HG03097 (cell line): ENCODE results near the gene RASGRF2.

Source experiments
- ATAC-seq: cut with Tn5 transposase; IDR thresholded peaks from one replicate; pipeline ENCODE4 v1.9.1; 2021; ENCODE audit not compliant: unreplicated experiment, low FRiP score

RASGRF2 gene

GRCh38 chr5:80959768-80960442, at the start of gene RASGRF2:
Gene RASGRF2, plus strand, starts transcription at chr5:80960363. Its CDS starts 376 bp downstream, at chr5:80960739.
- ATAC-seq = no peak

- no peak for ATAC-seq
These were observed 47.7 kb upstream of the RASGRF2 start for GRCh38 chr5:80912479-80912878.

GRCh38 chr5:80915716-80916115, 44.4 kb upstream of the RASGRF2 start:
- ATAC-seq = no peak

GRCh38 chr5:80916676-80917075, 43.5 kb upstream of the RASGRF2 start:
- no peak for ATAC-seq

GRCh38 chr5:80917631-80918030, 42.5 kb upstream of the RASGRF2 start:
- ATAC-seq = no peak

GRCh38 chr5:80919678-80920196, 40.4 kb upstream of the RASGRF2 start:
- ATAC-seq = no peak

- ATAC-seq = no peak
These were observed 39.8 kb upstream of the RASGRF2 start for GRCh38 chr5:80920333-80920732.

GRCh38 chr5:80921026-80921425, 39.1 kb upstream of the RASGRF2 start:
- ATAC-seq = no peak

GRCh38 chr5:80925931-80926330, 34.2 kb upstream of the RASGRF2 start:
- no peak for ATAC-seq

GRCh38 chr5:80926536-80926935, 33.6 kb upstream of the RASGRF2 start:
- no peak for ATAC-seq

GRCh38 chr5:80926979-80927656, 33.0 kb upstream of the RASGRF2 start:
- ATAC-seq = no peak

GRCh38 chr5:80928073-80928472, 32.1 kb upstream of the RASGRF2 start:
- ATAC-seq = no peak

GRCh38 chr5:80930940-80931339, 29.2 kb upstream of the RASGRF2 start:
- ATAC-seq = no peak

GRCh38 chr5:80931411-80931810, 28.8 kb upstream of the RASGRF2 start:
- no peak for ATAC-seq

- ATAC-seq = no peak
These were observed 27.1 kb upstream of the RASGRF2 start for GRCh38 chr5:80933036-80933435.

GRCh38 chr5:80934751-80935150, 25.4 kb upstream of the RASGRF2 start:
- ATAC-seq = no peak

GRCh38 chr5:80935811-80936385, 24.3 kb upstream of the RASGRF2 start:
- no peak for ATAC-seq

GRCh38 chr5:80936881-80937280, 23.3 kb upstream of the RASGRF2 start:
- no peak for ATAC-seq

GRCh38 chr5:80937584-80938356, 22.4 kb upstream of the RASGRF2 start:
- no peak for ATAC-seq

- no peak for ATAC-seq
These were observed 18.7 kb upstream of the RASGRF2 start for GRCh38 chr5:80941496-80941895.

- no peak for ATAC-seq
These were observed 8.8 kb upstream of the RASGRF2 start for GRCh38 chr5:80951366-80951765.
